ENCODE results near the gene RPL13. TPM values are rescaled to one million over a fixed set of nuclear protein-coding genes. Genes with fewer than 3 reads are reported as not detected.

RPL13 gene
- total and polyA plus RNA-seq, 2 of the 13 experiments (the other 11 are each of a cell fraction or from before 2014, with no cell fraction given) = 2,988 to 4,411 TPM

DNA sequence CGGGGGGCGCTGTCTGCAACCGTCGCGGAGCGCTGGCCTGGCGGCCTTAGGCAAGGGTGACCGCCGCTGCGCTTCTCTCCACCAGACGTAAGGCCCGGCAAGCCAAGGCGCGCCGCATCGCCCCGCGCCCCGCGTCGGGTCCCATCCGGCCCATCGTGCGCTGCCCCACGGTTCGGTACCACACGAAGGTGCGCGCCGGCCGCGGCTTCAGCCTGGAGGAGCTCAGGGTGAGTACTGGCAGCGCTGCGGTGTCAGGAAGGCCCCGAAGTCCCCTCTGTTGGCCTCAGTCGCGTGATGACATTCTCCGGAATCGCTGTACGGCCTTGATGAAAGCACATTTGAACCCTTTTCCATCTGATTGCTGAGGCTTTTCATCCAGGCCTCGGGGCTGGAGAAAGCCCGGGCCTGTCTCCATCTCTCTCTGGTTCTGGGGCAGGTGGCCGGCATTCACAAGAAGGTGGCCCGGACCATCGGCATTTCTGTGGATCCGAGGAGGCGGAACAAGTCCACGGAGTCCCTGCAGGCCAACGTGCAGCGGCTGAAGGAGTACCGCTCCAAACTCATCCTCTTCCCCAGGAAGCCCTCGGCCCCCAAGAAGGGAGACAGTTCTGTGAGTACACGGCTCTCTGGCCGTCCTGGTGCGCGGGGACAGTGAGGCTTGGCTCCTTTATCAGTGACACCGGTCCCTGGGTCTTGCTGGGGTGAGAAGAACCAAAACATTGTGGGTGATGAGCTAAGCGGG is 831 bp downstream of the RPL13 start (continued):
- no peak for TF ChIP-seq PTBP1 (IDR thresholded peaks at IDR 0.05; ENCODE audit: low read depth, low read length, poor library complexity, severe bottlenecking)
- TF ChIP-seq, protein P1, sequence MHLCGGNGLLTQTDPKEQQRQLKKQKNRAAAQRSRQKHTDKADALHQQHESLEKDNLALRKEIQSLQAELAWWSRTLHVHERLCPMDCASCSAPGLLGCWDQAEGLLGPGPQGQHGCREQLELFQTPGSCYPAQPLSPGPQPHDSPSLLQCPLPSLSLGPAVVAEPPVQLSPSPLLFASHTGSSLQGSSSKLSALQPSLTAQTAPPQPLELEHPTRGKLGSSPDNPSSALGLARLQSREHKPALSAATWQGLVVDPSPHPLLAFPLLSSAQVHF (CRISPR knock-in tag; IDR thresholded peaks at IDR 0.05) = 0 out of 2 replicates have a peak, but pooled peaks have one; percentile 18
- no peak for TF ChIP-seq CREM (IDR thresholded peaks at IDR 0.05)
- TF ChIP-seq CREM (CRISPR knock-in tag; IDR thresholded peaks at IDR 0.05) = no peak
- TF ChIP-seq, protein P2, sequence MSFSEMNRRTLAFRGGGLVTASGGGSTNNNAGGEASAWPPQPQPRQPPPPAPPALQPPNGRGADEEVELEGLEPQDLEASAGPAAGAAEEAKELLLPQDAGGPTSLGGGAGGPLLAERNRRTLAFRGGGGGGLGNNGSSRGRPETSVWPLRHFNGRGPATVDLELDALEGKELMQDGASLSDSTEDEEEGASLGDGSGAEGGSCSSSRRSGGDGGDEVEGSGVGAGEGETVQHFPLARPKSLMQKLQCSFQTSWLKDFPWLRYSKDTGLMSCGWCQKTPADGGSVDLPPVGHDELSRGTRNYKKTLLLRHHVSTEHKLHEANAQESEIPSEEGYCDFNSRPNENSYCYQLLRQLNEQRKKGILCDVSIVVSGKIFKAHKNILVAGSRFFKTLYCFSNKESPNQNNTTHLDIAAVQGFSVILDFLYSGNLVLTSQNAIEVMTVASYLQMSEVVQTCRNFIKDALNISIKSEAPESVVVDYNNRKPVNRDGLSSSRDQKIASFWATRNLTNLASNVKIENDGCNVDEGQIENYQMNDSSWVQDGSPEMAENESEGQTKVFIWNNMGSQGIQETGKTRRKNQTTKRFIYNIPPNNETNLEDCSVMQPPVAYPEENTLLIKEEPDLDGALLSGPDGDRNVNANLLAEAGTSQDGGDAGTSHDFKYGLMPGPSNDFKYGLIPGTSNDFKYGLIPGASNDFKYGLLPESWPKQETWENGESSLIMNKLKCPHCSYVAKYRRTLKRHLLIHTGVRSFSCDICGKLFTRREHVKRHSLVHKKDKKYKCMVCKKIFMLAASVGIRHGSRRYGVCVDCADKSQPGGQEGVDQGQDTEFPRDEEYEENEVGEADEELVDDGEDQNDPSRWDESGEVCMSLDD (CRISPR knock-in tag; IDR thresholded peaks at IDR 0.05; ENCODE audit: borderline replicate concordance) = no peak
- TF ChIP-seq ZNF441 (CRISPR knock-in tag; IDR thresholded peaks at IDR 0.05; ENCODE audit: borderline replicate concordance) = no peak
- no peak for TF ChIP-seq TOE1 (CRISPR knock-in tag; IDR thresholded peaks at IDR 0.05)
- TF ChIP-seq TRIM24 (CRISPR knock-in tag; IDR thresholded peaks at IDR 0.05) = no peak
- no peak for TF ChIP-seq HNF4A (CRISPR knock-in tag; IDR thresholded peaks at IDR 0.05)
- no peak for TF ChIP-seq HNRNPUL1 (IDR thresholded peaks at IDR 0.05; ENCODE audit: low read depth, low read length)
- no peak for TF ChIP-seq NCOA1 (CRISPR knock-in tag; IDR thresholded peaks at IDR 0.05)
- no peak; the same call in 1 of the 2 replicates for TF ChIP-seq KDM5B (CRISPR knock-in tag; IDR thresholded peaks at IDR 0.05; ENCODE audit: borderline replicate concordance)
- TF ChIP-seq, protein P3, sequence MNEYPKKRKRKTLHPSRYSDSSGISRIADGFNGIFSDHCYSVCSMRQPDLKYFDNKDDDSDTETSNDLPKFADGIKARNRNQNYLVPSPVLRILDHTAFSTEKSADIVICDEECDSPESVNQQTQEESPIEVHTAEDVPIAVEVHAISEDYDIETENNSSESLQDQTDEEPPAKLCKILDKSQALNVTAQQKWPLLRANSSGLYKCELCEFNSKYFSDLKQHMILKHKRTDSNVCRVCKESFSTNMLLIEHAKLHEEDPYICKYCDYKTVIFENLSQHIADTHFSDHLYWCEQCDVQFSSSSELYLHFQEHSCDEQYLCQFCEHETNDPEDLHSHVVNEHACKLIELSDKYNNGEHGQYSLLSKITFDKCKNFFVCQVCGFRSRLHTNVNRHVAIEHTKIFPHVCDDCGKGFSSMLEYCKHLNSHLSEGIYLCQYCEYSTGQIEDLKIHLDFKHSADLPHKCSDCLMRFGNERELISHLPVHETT (CRISPR knock-in tag; conservative IDR thresholded peaks at IDR 0.05) = no peak
- TF ChIP-seq PAX8 (CRISPR knock-in tag; IDR thresholded peaks at IDR 0.05; ENCODE audit: borderline replicate concordance) = peak; percentile 3; the same call in 1 of the 2 replicates
- TF ChIP-seq THAP11 (CRISPR knock-in tag; IDR thresholded peaks at IDR 0.05) = no peak
- TF ChIP-seq, protein P4, sequence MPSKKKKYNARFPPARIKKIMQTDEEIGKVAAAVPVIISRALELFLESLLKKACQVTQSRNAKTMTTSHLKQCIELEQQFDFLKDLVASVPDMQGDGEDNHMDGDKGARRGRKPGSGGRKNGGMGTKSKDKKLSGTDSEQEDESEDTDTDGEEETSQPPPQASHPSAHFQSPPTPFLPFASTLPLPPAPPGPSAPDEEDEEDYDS (CRISPR knock-in tag; IDR thresholded peaks at IDR 0.05) = no peak
- TF ChIP-seq, protein P5, sequence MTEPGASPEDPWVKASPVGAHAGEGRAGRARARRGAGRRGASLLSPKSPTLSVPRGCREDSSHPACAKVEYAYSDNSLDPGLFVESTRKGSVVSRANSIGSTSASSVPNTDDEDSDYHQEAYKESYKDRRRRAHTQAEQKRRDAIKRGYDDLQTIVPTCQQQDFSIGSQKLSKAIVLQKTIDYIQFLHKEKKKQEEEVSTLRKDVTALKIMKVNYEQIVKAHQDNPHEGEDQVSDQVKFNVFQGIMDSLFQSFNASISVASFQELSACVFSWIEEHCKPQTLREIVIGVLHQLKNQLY (CRISPR knock-in tag; IDR thresholded peaks at IDR 0.05) = no peak
- 0 out of 2 replicates have a peak, but pooled peaks have one; percentile 24 for TF ChIP-seq MATR3 (CRISPR knock-in tag; IDR thresholded peaks at IDR 0.05)
- TF ChIP-seq TBP (CRISPR knock-in tag; IDR thresholded peaks at IDR 0.05) = no peak
- TF ChIP-seq CEBPG (CRISPR knock-in tag; IDR thresholded peaks at IDR 0.05) = no peak
- TF ChIP-seq NFIC (IDR thresholded peaks at IDR 0.05; ENCODE audit: low read length) = no peak
- TF ChIP-seq ZNF616 (CRISPR knock-in tag; IDR thresholded peaks at IDR 0.05; ENCODE audit: low read depth) = peak; percentile 81; the same call in 1 of the 2 replicates
- no peak for TF ChIP-seq ZNF432 (CRISPR knock-in tag; IDR thresholded peaks at IDR 0.05; ENCODE audit: borderline replicate concordance)
- TF ChIP-seq KMT2A (CRISPR knock-in tag; IDR thresholded peaks at IDR 0.05) = no peak
- no peak for TF ChIP-seq ZNF143 (CRISPR knock-in tag; IDR thresholded peaks at IDR 0.05)
